Prostate gland (tissue), 2 donors: ENCODE measurements around the gene ITPR2. TPM values are rescaled to one million over a fixed set of nuclear protein-coding genes. Genes with fewer than 3 reads are reported as not detected.

Experiments
- DNase-seq: peaks from one replicate; pipeline ENCODE4 v3.0.0-alpha.2; 2019; ENCODE audit warnings: low spot score
- H3K27ac ChIP-seq, 2 donors: fragments of 200-600 bp; sonication (generic); 2 replicates each; pipeline ENCODE4 v1.5.1; 2017 to 2019
- H3K27me3 ChIP-seq: fragments of 200-600 bp; sonication (generic); replicated peaks from 2 replicates; pipeline ENCODE4 v1.5.1; 2019; ENCODE audit not compliant: insufficient read depth
- H3K36me3 ChIP-seq, 2 donors: fragments of 200-600 bp; sonication (generic); 1 replicate in 1 of 2; 2 replicates in 1 of 2; pipeline versions ENCODE4 v1.5.1 to v1.8.1; 2017 to 2019
- H3K4me1 ChIP-seq: fragments of 200-600 bp; sonication (generic); replicated peaks from 2 replicates; pipeline ENCODE4 v1.5.1; 2019
- H3K4me3 ChIP-seq, 2 donors: fragments of 200-600 bp; sonication (generic); 2 replicates each; pipeline ENCODE4 v1.5.1; 2017 to 2019
- H3K9me3 ChIP-seq: fragments of 200-600 bp; sonication (generic); 2 replicates; pipeline ENCODE4 v1.5.1; 2017
- POLR2A ChIP-seq: fragments of 450-650 bp; IDR thresholded peaks from one replicate; pipeline ENCODE4 v1.6.1; 2016; ENCODE audit warnings: antibody characterized with exemption, mild to moderate bottlenecking
- POLR2AphosphoS5 ChIP-seq: sonication (generic); formaldehyde crosslinking; IDR thresholded peaks from one replicate; pipeline ENCODE4 v1.6.1; 2017; ENCODE audit warnings: antibody characterized with exemption
- WGBS: methylation state at CpG from one replicate; pipeline ENCODE4 v1.1.5; 2018; 5-methylcytosine and 5-hydroxymethylcytosine counted together
- intact Hi-C: fragments of 100-400 bp; cut with DNase I; formaldehyde crosslinking; loops from one replicate; pipeline ENCODE4 v1.14.2; 2022
- total RNA-seq, 2 donors: library from RNA; depleted of rRNA; stranded (reverse); fragments of >200 nt; gene quantifications; one replicate each; pipeline ENCODE4 v1.1.0, GENCODE V29; 2016
- TF ChIP-seq, protein P1 (sequence below), 4 experiments: fragments of 200-600 bp in 2 of 4; fragments of 450-650 bp in 2 of 4; sonication (generic) in 2 of 4; IDR thresholded peaks; 1 replicate in 3 of 4; 2 replicates in 1 of 4; pipeline ENCODE4 v1.5.1; 2016 to 2019; ENCODE audit warnings: antibody characterized with exemption in 4 of 4, mild to moderate bottlenecking in 2 of 4, moderate library complexity in 2 of 4

Gene ITPR2
- total RNA-seq, 2 donors from 2014 or later, result 30.0 to 44.4 TPM

DNA sequence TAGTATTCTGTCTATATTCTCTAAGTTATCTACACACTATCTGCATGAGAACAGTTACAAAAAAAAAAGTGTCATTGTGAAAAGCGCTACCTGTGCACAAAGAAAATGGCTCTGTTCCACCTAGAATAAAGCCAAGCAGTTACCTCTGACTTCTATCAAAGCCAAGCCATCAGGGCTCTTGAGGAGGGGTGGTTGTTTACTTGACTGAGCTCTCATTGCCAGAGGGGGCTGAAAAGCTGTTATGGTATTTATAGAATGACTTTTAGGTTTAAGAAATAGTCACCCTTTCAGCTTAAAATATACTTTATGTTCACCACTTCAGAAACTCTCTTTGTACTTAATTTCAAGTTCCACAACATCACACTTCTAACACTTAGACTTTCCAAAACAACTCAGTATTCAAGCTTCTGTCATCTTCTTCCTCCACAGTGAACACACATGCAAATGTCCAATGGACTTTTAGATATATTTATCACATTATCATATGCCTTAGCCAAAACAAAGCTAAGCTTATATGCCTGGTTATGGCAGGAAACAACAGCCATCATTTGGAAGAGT, 7.5 kb downstream of the ITPR2 start:
- H3K27ac ChIP-seq, result no peak overlapping the region
- intact Hi-C loops, result no loop called here
- DNase-seq, result no peak
- H3K36me3 ChIP-seq, result no peaks in the 10 kb centered on the region
- TF ChIP-seq, protein P1, sequence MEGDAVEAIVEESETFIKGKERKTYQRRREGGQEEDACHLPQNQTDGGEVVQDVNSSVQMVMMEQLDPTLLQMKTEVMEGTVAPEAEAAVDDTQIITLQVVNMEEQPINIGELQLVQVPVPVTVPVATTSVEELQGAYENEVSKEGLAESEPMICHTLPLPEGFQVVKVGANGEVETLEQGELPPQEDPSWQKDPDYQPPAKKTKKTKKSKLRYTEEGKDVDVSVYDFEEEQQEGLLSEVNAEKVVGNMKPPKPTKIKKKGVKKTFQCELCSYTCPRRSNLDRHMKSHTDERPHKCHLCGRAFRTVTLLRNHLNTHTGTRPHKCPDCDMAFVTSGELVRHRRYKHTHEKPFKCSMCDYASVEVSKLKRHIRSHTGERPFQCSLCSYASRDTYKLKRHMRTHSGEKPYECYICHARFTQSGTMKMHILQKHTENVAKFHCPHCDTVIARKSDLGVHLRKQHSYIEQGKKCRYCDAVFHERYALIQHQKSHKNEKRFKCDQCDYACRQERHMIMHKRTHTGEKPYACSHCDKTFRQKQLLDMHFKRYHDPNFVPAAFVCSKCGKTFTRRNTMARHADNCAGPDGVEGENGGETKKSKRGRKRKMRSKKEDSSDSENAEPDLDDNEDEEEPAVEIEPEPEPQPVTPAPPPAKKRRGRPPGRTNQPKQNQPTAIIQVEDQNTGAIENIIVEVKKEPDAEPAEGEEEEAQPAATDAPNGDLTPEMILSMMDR (IDR thresholded peaks at IDR 0.05), result no peak
- TF ChIP-seq POLR2A, result no peak
- TF ChIP-seq POLR2AphosphoS5, result no peak
- WGBS, result 69% methylated on average over 1 of the region's 1 CpG
- no peaks in the 10 kb centered on the region for H3K4me1 ChIP-seq
- H3K27me3 ChIP-seq, result no peaks in the 10 kb centered on the region
- H3K9me3 ChIP-seq, result no peaks in the 10 kb centered on the region
- H3K4me3 ChIP-seq, result no peak overlapping the region

DNA sequence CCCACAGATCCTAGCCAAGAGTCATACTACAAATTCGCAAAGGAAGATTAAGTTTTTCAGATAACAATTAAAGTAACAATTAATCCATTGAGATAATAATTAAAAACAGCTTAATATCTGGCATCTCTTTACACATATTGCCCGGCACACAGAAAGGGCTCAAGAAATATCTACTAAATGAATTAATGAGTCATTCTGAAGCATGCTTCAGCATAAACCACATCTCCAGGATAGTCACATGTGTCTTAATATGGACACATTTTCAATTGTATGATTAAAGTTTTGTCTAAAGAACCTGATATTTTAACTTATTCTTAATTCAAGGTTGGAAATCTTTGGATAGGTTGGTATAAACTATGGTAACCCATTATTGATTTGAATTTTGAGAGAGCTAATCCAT, 9.6 kb downstream of the ITPR2 start:
- H3K27ac ChIP-seq, result no peak overlapping the region
- no peaks in the 10 kb centered on the region for H3K27me3 ChIP-seq
- DNase-seq, result no peak
- no peaks in the 10 kb centered on the region for H3K9me3 ChIP-seq
- intact Hi-C loops, result no loop called here
- no peaks in the 10 kb centered on the region for H3K36me3 ChIP-seq
- TF ChIP-seq POLR2A (no peak), POLR2AphosphoS5 (no peak)
- TF ChIP-seq, protein P1 (IDR thresholded peaks at IDR 0.05), result no peak
- H3K4me3 ChIP-seq, result no peak overlapping the region
- WGBS, result 95% methylated on average over 2 of the region's 2 CpGs
- H3K4me1 ChIP-seq, result no peaks in the 10 kb centered on the region

DNA sequence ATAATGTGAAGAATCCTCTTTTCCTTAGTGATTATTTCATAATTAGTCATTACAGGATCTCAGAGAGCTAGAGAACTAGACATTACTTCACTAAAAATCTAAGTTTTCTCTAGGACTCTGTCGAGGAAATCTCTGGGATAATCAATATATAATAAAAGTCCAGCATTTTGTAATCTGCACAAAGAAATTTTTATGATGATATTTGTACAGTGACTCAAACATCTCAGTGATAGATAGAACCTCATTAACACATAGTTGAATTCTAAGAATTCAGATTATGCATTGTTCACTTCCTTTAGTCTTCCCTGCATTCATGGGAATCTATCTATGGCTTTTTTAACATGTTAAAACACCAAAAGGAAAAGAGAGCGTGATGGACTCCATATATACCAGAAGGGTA, 11.0 kb downstream of the ITPR2 start:
- Histone ChIP-seq H3K4me3 (no peak overlapping the region), H3K27me3 (no peaks in the 10 kb centered on the region), H3K9me3 (no peaks in the 10 kb centered on the region), H3K27ac (no peak overlapping the region), H3K4me1 (no peaks in the 10 kb centered on the region), H3K36me3 (no peaks in the 10 kb centered on the region)
- no peak for TF ChIP-seq POLR2A
- TF ChIP-seq, protein P1 (IDR thresholded peaks at IDR 0.05), result no peak
- TF ChIP-seq POLR2AphosphoS5, result no peak
- no peak for DNase-seq
- intact Hi-C loops, result no loop called here
- WGBS, result 96% methylated on average over 2 of the region's 2 CpGs

DNA sequence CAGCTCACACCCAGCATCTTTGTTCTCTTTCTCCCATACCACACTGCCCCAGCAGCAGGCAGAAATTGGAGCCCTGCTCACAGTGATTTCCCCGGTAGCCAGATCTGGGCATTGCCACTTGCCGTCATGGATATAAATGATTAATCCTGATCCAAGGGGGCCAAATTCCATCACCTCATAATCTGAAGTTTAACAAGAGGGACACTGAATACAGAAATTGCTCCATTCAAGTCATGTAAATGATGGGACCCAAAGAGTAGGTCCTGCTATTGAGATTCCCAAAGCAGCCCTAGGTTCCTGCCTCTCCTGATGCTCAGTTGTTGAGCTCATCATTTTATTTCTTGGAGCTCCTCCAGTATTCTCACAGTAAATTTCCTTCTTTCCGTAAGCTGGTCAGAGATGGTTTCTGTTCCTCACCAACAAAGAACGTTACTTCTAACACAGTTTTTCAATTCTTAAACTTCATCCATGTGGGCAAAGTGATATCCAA, 11.7 kb downstream of the ITPR2 start:
- TF ChIP-seq, protein P1 (IDR thresholded peaks at IDR 0.05), result no peak
- TF ChIP-seq POLR2A (no peak), POLR2AphosphoS5 (no peak)
- no peaks in the 10 kb centered on the region for H3K36me3 ChIP-seq
- no peak overlapping the region for H3K4me3 ChIP-seq
- no peak for DNase-seq
- no peaks in the 10 kb centered on the region for H3K4me1 ChIP-seq
- no peak overlapping the region for H3K27ac ChIP-seq
- H3K27me3 ChIP-seq, result no peaks in the 10 kb centered on the region
- intact Hi-C loops, result no loop called here
- no peaks in the 10 kb centered on the region for H3K9me3 ChIP-seq
- WGBS, result 52% methylated on average over 4 of the region's 4 CpGs

DNA sequence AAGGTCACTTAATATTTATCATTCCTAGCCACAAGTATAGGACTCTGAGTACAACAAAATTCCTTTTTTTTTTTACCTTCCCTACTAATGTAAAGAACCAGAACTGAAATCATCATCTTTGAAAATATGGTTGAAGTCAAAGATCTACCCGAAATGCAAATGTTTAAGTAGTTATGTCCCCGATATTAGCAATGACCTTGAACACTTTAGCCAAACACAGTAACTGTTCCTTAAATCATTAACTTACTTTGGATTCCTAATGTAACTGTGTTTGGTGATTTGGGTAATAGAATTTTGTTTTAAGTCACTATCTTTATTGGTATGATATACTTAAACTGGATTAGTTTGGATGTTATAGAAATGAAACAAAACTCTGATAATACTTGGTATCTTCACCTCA, 14.4 kb downstream of the ITPR2 start:
- TF ChIP-seq, protein P1 (IDR thresholded peaks at IDR 0.05), result no peak
- TF ChIP-seq POLR2A (no peak), POLR2AphosphoS5 (no peak)
- intact Hi-C loops, result no loop called here
- Histone ChIP-seq H3K27ac (no peak overlapping the region), H3K27me3 (no peaks in the 10 kb centered on the region), H3K36me3 (no peaks in the 10 kb centered on the region), H3K4me1 (no peaks in the 10 kb centered on the region), H3K9me3 (no peaks in the 10 kb centered on the region), H3K4me3 (no peak overlapping the region)
- 85% methylated on average over 2 of the region's 2 CpGs for WGBS
- DNase-seq, result no peak
